Stomach smooth muscle (tissue), 2 donors: ENCODE results near the gene NHLH2.

Experiments used
- H3K27ac ChIP-seq: one replicate; pipeline ENCODE4 v1.7.0; 2013; ENCODE audit warnings: mild to moderate bottlenecking, low read length, inconsistent platforms
- H3K27me3 ChIP-seq, 2 donors: one replicate each; pipeline ENCODE4 v1.7.0; 2013; ENCODE audit warnings: low read length in 2 of 2; ENCODE audit not compliant: insufficient read depth in 2 of 2, control insufficient read depth in 1 of 2
- H3K36me3 ChIP-seq, 2 donors: one replicate each; pipeline ENCODE4 v1.7.0; 2013; ENCODE audit warnings: low read length in 2 of 2; ENCODE audit not compliant: control insufficient read depth in 2 of 2, insufficient read depth in 2 of 2
- H3K4me1 ChIP-seq: one replicate; pipeline ENCODE4 v1.7.0; 2013; ENCODE audit warnings: low read length; ENCODE audit not compliant: control insufficient read depth, insufficient read depth
- H3K4me3 ChIP-seq, 2 donors: one replicate each; pipeline ENCODE4 v1.7.0; 2013; ENCODE audit warnings: low read length in 2 of 2
- H3K9ac ChIP-seq, 2 donors: one replicate each; pipeline ENCODE4 v1.7.0; 2013; ENCODE audit warnings: low read length in 2 of 2, mild to moderate bottlenecking in 1 of 2
- H3K9me3 ChIP-seq, 2 donors: one replicate each; pipeline ENCODE4 v1.7.0; 2013; ENCODE audit warnings: low read length in 2 of 2; ENCODE audit not compliant: control insufficient read depth in 2 of 2
- donor health status: healthy.
- donor health status: Pancreatic carcinoma.

Gene NHLH2

GRCh38 chr1:115802416-115802815, 38.5 kb downstream of the NHLH2 start:
- H3K9ac ChIP-seq, result no peak overlapping the region
- no peaks in the 10 kb centered on the region for H3K27me3 ChIP-seq
- no peaks in the 10 kb centered on the region for H3K36me3 ChIP-seq
- H3K4me3 ChIP-seq, result no peak overlapping the region
- no peaks in the 10 kb centered on the region for H3K4me1 ChIP-seq
- no peak overlapping the region for H3K27ac ChIP-seq
- H3K9me3 ChIP-seq, result no peaks in the 10 kb centered on the region

GRCh38 chr1:115797486-115797885, 43.4 kb downstream of the NHLH2 start:
- H3K9me3 ChIP-seq, result no peaks in the 10 kb centered on the region
- H3K36me3 ChIP-seq, result no peaks in the 10 kb centered on the region
- no peak overlapping the region for H3K9ac ChIP-seq
- no peak overlapping the region for H3K27ac ChIP-seq
- no peaks in the 10 kb centered on the region for H3K4me1 ChIP-seq
- H3K27me3 ChIP-seq, result peaks cover 8% of the 10 kb centered on the region in 2 donors
- H3K4me3 ChIP-seq, result no peak overlapping the region

- Histone ChIP-seq H3K36me3 (no peaks in the 10 kb centered on the region), H3K27ac (no peak overlapping the region), H3K4me3 (no peak overlapping the region), H3K9me3 (no peaks in the 10 kb centered on the region), H3K9ac (no peak overlapping the region), H3K4me1 (no peaks in the 10 kb centered on the region), H3K27me3 (peaks cover 8 to 9% of the 10 kb centered on the region in 2 donors)
Measured at GRCh38 chr1:115796897-115797296, 44.0 kb downstream of the NHLH2 start.

- peaks cover 8 to 13% of the 10 kb centered on the region in 2 donors for H3K27me3 ChIP-seq
- H3K4me3 ChIP-seq, result no peak overlapping the region
- no peaks in the 10 kb centered on the region for H3K36me3 ChIP-seq
- no peak overlapping the region for H3K27ac ChIP-seq
- no peak overlapping the region for H3K9ac ChIP-seq
- H3K9me3 ChIP-seq, result no peaks in the 10 kb centered on the region
- no peaks in the 10 kb centered on the region for H3K4me1 ChIP-seq
Measured at GRCh38 chr1:115796036-115796435, 44.9 kb downstream of the NHLH2 start.

GRCh38 chr1:115794976-115795639, 45.8 kb downstream of the NHLH2 start:
- H3K9ac ChIP-seq, result no peak overlapping the region
- peaks cover 8 to 13% of the 10 kb centered on the region in 2 donors for H3K27me3 ChIP-seq
- no peak overlapping the region for H3K27ac ChIP-seq
- no peaks in the 10 kb centered on the region for H3K36me3 ChIP-seq
- H3K9me3 ChIP-seq, result no peaks in the 10 kb centered on the region
- no peak overlapping the region for H3K4me3 ChIP-seq
- no peaks in the 10 kb centered on the region for H3K4me1 ChIP-seq

- Histone ChIP-seq H3K27me3 (peaks cover 8 to 13% of the 10 kb centered on the region in 2 donors), H3K9ac (no peak overlapping the region), H3K36me3 (no peaks in the 10 kb centered on the region), H3K9me3 (no peaks in the 10 kb centered on the region), H3K4me1 (no peaks in the 10 kb centered on the region), H3K27ac (no peak overlapping the region), H3K4me3 (no peak overlapping the region)
Measured at GRCh38 chr1:115793162-115793561, 47.8 kb downstream of the NHLH2 start.

GRCh38 chr1:115791816-115792215, 49.1 kb downstream of the NHLH2 start:
- Histone ChIP-seq H3K9me3 (no peaks in the 10 kb centered on the region), H3K4me1 (no peaks in the 10 kb centered on the region), H3K4me3 (no peak overlapping the region), H3K36me3 (no peaks in the 10 kb centered on the region), H3K27me3 (peaks cover 8 to 13% of the 10 kb centered on the region in 2 donors), H3K27ac (no peak overlapping the region), H3K9ac (no peak overlapping the region)

GRCh38 chr1:115790846-115791245, 50.1 kb downstream of the NHLH2 start:
- Histone ChIP-seq H3K9ac (no peak overlapping the region), H3K4me3 (no peak overlapping the region), H3K27ac (no peak overlapping the region), H3K9me3 (no peaks in the 10 kb centered on the region), H3K4me1 (no peaks in the 10 kb centered on the region), H3K36me3 (no peaks in the 10 kb centered on the region), H3K27me3 (peaks cover 8 to 13% of the 10 kb centered on the region in 2 donors)

GRCh38 chr1:115790356-115790755, 50.6 kb downstream of the NHLH2 start:
- peaks cover 8 to 13% of the 10 kb centered on the region in 2 donors for H3K27me3 ChIP-seq
- H3K27ac ChIP-seq, result no peak overlapping the region
- no peaks in the 10 kb centered on the region for H3K9me3 ChIP-seq
- no peak overlapping the region for H3K4me3 ChIP-seq
- H3K36me3 ChIP-seq, result no peaks in the 10 kb centered on the region
- H3K9ac ChIP-seq, result no peak overlapping the region
- H3K4me1 ChIP-seq, result no peaks in the 10 kb centered on the region
